GM20000 (cell line): ENCODE results near the gene ESRRA.

Experiments
- DNase-seq: peaks from one replicate; pipeline ENCODE4 v3.0.0; 2012; ENCODE audit warnings: low spot score
- CTCF ChIP-seq: IDR thresholded peaks from 2 replicates; pipeline ENCODE4 v1.5.1; 2012; ENCODE audit warnings: mild to moderate bottlenecking, control low read depth; ENCODE audit errors: extremely low read depth, missing control alignments

ESRRA gene

GRCh38 chr11:64305075-64305690 is at the start of gene ESRRA:
ESRRA (plus strand) TSS chr11:64305524; CDS start chr11:64307180, 1,656 bp downstream.
- peak; percentile 100 for DNase-seq
- TF ChIP-seq CTCF: no peak

DNA sequence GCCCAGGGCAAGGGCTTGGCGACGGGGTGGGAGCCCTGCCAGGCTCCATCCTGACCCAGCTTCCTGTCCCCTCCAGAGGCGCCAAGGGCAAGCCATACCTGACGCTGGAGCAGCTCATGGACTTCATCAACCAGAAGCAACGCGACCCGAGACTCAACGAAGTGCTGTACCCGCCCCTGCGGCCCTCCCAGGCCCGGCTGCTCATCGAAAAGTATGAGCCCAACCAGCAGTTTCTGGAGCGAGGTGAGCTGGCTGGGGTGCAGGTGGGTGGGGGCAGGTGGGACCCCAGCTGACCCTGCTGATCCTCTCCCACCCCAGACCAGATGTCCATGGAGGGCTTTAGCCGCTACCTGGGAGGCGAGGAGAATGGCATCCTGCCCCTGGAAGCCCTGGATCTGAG is 49.0 kb upstream of the ESRRA start:
- TF ChIP-seq CTCF: no peak
- no peak for DNase-seq

- DNase-seq: no peak
- no peak for TF ChIP-seq CTCF
These were observed 47.0 kb upstream of the ESRRA start for GRCh38 chr11:64258356-64258755.

GRCh38 chr11:64258946-64259532 is 46.3 kb upstream of the ESRRA start:
- no peak for TF ChIP-seq CTCF

GRCh38 chr11:64259533-64260067 is 45.7 kb upstream of the ESRRA start:
- no peak for TF ChIP-seq CTCF
- DNase-seq: peak; percentile 66

More at GRCh38 chr11:64258946-64259532, 46.3 kb upstream of the ESRRA start:
- DNase-seq: no peak

DNA sequence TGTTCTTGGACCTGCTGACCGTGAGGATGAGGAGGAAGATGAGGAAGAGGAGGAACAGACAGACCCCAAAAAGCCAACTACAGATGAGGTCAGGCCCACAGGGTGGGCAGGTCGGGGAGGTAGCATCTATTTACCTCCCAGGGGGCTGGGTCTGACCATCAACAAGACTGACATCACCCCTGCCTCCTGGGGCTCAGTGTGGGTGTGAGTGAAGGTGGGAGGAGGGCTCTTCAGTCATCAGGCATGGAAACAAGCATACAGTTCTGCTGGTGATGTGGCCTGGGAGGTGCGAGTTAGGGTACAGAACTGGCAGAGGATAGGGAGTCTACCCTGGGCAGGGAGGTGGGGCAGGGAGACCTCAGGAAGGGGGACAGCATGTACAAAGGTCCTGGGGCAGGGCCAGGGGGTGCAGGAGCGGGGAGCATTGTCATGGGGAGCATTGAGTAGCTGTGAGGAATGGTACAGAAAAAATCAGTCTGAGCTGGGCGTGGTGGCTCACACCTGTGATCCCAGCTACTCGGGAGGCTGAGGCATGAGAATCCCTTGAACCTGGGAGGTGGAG is 45.1 kb upstream of the ESRRA start:
- DNase-seq: peak; percentile 66
- no peak for TF ChIP-seq CTCF

DNA sequence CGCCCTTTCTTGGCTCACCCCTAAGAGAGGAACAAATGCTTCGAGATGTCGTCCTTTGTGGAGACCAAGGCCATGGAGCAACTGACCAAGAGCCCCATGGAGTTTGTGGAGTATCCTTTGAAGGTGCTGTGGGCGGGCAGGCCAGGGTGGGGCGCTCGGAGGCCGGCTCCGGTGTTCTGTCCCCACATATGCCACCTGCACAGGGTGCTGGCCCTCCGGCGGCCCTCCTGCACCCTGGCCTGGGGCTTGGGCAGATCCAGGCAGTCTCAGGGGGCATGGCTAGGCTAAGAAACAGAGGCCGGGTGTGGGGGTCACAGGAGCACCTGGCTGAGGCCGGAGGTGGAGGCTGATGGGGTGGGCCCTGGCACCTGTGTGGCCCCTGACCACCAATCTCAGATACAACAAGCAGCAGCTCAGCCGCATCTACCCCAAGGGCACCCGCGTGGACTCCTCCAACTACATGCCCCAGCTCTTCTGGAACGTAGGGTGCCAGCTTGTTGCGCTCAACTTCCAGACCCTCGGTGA is 43.7 kb upstream of the ESRRA start:
- no peak for TF ChIP-seq CTCF
- no peak for DNase-seq
